Sciatic nerve (tissue), 2 donors: ENCODE measurements around the gene TPPP. TPM values are rescaled to one million over a fixed set of nuclear protein-coding genes. Genes with fewer than 3 reads are reported as not detected.

Experiments used
- ATAC-seq: fragments of 200-7000 bp; cut with Tn5 transposase; one replicate; pipeline ENCODE4 v1.9.1; 2020; ENCODE audit warnings: mild to moderate bottlenecking, moderate library complexity
- DNase-seq: peaks from one replicate; pipeline ENCODE4 v3.0.0-alpha.2; 2020; ENCODE audit warnings: low spot score
- intact Hi-C: fragments of 100-400 bp; cut with DNase I; formaldehyde crosslinking; loops from one replicate; pipeline ENCODE4 v1.14.2; 2022
- total RNA-seq: library from RNA; stranded (reverse); fragmentation: NEBNext Ultra II Directional; extraction: Animal tissue kit (Norgen Biotek cat#: 25700); gene quantifications from one replicate; pipeline ENCODE4 v1.2.1, GENCODE V29; 2021
- donor health status: DM: no; HTN: no; CAD: no.
- donor health status: DM: no; HTN: no; CAD: no.

TPPP gene
- total RNA-seq, 1 donor from 2014 or later = 3.4 TPM

DNA sequence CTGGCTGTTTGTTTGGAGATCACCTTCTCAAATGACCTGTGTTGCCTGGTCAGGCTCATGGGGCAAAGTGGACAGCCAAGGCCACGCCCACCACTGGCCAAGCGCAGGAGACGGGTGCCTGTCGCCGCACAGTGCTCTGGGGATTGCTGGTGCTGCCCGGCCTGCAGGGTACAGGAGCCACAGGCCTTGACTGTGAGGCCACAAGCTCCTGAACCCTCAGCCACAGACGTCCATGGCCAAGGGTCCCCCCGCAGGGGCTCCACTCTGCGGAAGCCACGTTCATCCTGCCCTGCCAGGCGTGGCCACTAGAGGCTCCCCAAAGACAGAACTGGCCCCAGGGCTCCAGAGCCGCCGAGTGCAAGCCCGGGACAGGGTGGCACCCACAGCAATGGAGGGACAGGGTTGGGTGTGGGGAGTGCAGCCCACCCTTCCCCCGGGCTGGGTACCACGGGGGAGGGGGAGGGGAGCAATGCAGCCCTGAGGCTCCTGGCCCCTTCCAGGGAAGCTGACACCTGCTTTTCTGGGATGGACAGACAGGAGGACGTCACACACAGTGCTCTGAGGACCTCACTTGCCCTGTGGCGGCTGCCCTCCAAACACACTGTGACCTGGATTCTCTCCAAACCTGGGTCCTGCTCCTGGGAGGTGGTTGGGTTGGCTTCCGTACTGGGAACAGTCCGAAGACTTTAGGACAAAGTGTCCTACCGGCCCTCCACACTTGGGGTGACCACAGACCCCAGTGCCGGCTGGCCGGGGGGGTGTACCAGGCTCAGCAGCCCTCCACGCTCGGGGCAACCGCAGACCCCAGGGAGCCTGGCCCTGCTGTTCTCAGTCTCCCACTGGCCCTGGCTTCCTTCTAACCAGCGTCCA lies 21.5 kb downstream of the TPPP start:
- DNase-seq (peak; percentile 86), ATAC-seq (peak; percentile 88)
- intact Hi-C loops = loop anchor here (5.0 kb wide), 1 partner anchor 231 kb away; no protein-coding TSS in a partner anchor

DNA sequence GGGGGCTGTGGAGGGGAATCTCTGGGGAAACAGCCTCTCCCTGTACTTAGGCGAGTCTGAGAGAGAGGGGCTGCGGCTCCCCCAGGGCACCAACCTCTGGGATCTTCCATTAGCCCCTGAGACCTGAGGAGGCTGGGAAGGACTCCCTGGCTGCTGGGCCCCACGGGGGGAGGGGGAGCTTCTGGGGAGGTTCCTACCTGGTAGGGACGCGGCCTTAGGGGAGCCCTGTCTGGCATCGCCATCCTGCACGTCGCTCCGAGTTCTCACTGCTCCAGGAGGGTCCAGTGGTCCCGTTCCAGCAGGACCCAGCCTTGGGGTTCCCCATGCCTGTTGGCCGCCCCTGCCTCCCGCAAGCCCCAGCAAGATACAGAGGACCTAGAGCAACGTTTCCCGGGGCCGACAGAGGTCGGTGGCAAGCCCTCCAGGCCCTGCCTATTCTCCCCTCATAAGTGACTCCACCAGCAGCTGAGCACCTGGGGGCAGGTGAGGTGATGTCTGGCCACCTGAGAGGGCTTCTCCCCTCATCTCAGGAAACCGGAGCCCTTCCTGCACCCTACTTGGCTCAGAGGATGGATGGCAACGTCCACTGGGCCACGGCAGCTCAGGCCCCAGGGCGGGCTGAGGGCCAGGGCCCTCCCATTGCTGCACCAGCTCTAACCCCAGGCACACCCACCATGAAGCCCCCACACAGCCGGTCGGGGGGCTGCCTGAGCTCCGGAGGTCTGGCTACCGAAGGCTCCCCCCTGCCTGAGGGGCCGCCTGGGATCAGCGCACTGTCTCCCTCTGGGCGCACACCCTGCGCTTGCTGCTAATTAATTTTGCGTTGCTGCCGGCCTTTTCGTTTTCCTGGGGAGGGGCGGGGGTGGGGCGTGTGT lies 22.5 kb downstream of the TPPP start:
- DNase-seq (peak; percentile 58), ATAC-seq (no peak)
- intact Hi-C loops = loop anchor here (5.0 kb wide), 1 partner anchor 232 kb away; no protein-coding TSS in a partner anchor

DNA sequence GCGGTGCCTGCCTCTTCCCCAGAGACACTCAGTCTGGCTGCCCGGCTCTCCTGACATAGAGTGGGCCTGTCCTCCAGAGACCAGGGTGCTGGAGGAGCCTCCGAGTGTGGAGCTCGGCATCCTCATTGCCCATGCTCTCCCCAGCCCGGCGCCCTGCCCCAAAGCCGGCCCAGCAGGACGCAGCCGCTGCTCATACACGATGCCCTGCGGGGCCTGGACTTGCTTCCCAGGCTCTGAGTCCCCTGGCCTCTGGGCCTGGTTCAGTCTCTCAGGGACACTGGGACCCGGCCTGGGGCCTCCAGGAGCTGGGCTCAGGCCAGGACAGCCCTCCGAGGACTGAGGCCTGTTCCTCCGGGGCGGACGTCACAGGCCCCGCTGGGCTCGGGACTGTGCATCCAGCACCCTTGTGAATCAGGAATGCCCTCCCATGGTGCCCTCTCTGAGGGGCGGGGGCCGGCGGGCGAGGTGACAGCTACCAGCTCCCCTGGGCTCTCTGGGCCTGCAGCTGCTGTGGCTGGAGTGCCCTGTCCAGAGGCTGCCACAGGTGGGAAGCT lies 23.2 kb downstream of the TPPP start:
- DNase-seq (peak; percentile 54), ATAC-seq (no peak)
- intact Hi-C loops = loop anchor here (5.0 kb wide), 1 partner anchor 232 kb away; no protein-coding TSS in a partner anchor

DNA sequence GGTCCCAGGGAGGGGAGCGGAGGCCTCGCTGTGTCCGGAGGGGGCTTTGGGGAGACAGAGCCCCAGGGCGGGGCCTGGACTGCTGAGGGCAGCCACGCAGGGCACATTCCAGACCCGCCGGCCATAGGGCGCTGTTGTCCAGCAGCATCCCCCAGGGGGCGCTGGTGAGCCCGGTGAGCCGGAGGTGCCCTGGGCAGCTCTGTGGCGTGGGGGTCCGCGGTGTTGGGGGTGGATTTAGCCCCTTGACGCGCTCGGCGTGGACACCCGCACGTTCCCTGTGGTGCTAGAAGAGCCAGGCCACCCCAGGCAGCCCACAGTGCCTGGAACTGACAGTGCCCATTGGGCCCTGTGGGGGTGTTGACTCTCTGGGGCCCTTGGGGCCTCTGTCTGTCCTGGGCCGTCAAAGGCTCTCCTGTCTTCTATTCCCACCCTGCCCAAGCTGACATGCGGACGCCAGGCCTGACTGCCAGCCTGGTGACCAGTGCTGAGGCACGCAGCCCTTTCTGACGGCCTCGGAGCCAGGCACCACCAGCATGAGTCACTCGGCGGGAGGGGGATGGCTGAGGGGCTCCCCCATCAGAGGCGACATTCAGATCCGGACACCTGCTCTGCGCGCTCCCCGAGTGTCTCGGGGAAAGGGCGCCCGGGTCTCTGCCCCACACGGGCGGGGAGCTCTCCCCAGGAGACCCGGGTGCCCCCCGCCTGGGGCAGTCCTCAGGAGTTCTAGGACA lies 23.9 kb downstream of the TPPP start:
- ATAC-seq = no peak
- intact Hi-C loops = no loop called here

DNA sequence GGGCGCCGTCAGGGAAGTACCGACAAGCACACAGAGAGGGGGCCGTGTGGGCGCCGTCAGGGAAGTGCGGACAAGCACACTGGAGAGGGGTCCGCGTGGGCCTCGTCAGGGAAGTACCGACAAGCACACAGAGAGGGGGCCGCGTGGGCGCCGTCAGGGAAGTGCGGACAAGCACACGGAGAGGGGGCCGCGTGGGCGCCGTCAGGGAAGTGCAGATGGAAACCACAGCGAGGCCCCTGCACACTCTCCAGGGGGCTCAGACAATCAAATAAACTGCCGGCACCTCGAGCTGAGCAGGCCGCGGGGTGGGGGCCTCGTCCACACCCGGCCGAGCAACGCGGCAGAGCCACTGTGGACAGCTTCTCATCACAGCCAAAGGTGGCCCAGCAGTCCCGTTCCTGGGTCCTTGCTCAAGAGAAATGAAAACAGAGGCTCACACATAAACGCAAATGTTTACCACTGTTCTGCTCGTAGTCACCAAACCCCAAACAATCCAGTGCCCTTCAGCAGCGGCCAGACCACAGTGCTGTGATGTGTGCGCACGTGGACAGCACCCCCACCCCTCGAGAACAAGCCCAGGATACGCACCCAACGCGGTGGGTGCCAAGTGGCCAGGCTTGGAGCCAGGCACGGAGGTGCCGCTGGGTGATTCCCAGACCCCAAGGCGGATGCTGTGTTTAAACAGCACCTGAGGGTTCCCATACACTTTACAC lies 24.7 kb downstream of the TPPP start:
- intact Hi-C loops = no loop called here
- DNase-seq = no peak
- no peak for ATAC-seq

More for the DNA sequence above, 23.9 kb downstream of the TPPP start:
- DNase-seq = no peak

DNA sequence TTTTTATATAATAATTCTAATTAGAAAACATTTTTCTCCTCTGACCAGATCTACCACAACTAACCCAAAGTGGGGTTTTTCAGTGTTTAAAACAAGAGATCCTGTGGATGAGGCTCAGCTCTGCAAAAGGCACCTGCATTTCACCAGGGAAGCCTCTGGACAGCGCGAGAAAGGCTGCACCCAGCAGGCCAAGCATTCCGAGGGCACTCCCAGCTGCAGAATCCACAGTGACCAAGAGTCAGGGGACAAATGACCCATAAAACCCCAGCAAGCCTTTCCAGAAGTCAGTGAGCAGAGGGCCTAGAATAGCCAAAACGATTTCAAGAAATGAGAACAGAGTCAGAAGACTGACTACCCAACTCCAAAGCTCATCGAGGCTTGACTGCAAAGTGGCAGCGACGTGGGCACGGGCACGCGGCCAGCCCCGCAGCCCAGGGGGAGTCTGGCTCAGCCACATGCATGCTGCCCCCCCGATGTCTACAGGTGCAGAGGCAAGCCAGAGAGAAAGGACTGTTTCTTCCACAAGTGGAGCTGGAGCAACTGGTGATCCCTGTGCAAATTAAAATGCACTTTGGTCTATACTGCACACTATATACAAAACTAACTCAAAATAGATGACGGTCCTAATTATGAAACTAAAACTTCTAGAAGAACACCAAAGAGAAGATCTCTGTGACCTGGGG lies 26.2 kb downstream of the TPPP start:
- ATAC-seq (no peak), DNase-seq (no peak)
- intact Hi-C loops = no loop called here

DNA sequence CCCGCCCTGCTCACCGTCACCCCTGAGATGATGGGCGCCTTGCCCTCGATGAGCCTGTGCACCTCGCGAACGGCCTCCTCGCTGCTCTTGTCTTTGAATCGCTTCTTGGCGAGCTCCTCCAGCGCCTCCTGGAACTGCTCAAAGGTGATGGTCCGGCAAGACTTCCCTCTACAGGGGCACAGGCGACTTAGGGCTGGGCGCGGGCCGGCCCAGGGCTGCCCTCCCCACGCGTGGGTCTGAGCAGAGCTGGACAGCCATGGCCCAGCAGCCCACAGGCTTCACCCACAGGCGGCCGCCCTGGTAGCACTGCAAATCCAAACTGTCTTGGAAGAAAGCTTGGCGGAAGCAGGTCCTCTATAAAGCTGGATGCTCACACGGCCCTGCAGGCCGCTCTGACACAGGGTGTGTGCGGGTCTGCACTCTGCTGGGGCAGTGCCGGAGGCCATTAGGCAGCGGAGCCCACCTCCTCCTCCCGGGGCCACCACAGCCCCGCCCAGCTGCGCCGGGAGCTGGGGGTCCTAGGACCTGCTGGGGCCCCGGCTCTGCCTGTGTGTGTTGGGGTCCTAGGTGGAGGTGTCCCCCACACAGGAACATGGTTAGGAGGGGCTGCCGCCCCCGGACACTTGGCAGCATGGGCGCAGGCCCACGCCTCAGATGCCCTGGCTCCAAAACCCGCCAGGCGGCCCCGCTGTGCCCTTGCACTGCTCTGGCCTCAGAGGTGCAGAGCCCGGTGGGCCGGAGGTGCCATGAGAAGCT lies 27.0 kb downstream of the TPPP start:
- intact Hi-C loops = no loop called here
- DNase-seq = no peak

DNA sequence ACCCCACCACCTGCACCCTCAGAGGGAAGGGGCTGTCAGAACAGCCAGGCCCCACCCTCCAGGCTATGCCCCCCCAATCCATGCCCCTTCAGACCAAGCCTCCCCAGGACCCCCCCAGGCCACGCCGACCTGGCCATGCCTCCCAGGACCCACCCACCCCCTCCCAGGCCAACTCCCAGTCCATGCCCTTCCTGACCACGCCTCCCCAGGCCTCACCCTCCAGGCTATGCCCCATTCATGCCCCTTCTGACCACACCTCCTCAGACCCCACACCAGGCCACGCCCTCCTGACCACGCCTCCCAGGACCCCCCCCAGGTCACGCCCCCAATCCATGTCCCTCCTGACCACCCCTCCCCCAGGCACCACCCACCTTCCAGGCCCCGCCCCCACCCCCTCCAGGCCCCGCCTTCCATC lies 27.6 kb downstream of the TPPP start:
- intact Hi-C loops = no loop called here
- no peak for DNase-seq

More for the DNA sequence above, 27.0 kb downstream of the TPPP start:
- no peak for ATAC-seq

DNA sequence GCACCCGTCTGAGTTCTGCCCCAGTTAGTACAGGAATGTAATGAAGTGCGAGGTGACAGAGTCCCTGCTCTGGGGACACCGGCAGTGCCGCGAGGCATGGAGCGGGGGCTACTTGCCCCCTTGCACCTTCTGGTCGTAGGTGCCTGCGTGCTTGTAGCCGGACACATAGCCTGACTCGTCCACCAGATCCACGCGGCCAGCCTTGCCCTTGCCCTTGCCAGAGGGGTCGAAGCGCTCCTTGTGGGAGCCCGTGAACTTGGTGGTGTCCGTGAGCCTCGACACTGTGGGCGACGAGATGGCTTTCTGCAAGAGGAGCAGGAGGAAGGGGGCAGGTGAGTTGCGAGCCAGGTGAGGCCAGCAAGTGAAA lies 28.2 kb downstream of the TPPP start:
- no peak for DNase-seq
- intact Hi-C loops = no loop called here
- no peak for ATAC-seq

More for the DNA sequence above, 27.6 kb downstream of the TPPP start:
- no peak for ATAC-seq

DNA sequence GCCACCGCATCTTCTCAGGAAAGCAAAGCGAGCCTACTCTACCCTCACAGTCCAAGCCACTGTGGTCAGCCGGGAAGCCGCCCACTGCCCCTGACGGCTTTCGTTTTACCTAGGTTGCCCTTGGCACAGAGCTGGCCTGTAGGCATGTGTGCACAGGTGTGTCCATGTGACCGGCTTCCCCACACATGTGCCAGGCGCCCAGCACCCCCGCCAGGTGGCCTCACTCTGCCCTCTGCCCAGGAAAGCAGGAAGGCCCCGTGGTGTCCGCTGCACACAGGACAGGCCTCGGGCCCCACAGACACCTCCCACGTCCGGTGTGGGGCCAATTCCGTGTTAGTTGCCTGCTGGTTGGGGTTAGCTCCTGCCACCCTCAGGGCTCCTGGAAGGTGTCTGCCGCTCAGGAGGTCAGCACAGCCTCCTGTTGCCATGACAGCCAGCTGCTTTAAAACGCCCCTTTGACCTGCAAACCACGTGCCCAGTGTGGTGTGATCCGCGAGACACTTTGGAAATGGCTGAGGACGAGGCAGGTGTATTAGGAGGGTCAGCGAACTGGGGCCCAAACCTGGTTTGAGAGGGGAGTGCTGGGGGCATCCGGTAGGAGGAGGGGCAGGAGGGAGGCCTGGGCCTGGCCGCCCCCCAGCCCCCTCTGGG lies 28.7 kb downstream of the TPPP start:
- ATAC-seq (no peak), DNase-seq (no peak)
- intact Hi-C loops = no loop called here

DNA sequence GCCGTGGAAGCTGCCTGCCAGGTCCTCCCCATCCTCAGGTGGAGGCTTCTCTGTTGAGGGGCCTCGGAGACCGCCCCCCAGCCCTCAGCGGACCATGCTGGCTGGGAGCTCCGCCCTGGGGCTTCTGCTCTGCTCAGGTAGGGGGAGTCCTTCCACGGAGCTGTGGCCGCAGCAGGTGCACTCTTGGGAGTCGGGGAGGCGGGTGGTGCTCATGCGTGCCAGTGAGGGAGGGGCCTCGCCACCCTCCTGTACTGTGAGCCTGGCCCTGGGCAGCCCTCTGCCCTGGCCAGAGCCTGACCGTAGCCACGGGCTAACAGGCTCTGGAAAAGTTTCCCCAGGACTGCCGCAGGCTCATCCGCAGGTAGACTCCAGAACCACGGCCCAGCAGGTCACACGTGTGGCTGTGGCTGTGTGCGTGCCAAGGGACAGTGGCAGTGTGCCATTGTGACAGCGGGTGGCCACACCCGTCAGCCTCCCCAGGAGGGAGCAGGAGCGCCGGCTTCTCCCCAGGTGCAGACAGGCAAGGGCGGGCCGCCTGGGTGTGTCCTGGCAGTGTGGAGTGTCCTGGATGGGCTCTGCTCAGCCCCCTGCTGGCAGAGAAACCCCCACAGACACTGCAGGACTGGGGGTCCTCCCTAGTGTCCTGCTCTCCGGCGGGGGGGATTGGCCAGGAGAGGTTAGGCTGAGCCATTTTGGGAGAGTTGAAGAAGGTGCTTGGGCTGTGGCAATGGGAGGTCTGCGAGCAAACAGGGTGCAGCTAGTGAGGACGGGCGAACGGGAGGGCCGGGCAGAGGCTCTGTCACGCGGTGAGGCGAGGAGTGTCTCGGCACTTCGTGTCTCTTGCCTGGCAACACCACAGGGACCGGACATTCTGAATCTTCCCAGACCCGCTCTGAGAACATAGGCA lies 29.5 kb downstream of the TPPP start:
- intact Hi-C loops = no loop called here
- DNase-seq (no peak), ATAC-seq (peak; percentile 20)

DNA sequence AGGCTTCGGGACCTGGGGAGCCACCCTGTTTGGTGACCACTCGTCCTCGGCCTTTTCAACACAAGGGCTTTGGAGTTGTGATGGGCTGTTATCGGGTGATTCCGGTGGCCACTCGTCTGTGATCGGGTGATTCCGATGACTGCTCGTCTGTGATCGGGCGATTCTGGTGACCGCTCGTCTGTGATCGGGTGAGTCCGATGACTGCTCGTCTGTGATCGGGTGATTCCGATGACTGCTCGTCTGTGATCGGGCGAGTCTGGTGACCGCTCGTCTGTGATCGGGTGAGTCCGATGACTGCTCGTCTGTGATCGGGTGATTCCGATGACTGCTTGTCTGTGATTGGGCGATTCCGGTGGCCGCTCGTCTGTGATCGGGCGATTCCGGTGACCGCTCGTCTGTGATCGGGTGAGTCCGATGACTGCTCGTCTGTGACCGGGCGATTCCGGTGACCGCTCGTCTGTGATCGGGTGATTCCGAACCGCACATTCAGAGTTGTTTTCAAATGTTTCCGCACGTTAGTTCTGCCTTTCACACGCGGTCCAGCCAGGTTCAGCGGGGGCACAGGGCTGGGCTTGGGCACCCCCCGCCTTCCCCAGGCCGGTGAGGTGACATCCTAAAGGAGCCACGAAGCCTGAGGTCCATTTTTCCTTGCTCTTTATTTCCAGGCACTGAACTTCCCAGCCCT lies 30.3 kb downstream of the TPPP start:
- intact Hi-C loops = no loop called here
- no peak for DNase-seq
- ATAC-seq = no peak

DNA sequence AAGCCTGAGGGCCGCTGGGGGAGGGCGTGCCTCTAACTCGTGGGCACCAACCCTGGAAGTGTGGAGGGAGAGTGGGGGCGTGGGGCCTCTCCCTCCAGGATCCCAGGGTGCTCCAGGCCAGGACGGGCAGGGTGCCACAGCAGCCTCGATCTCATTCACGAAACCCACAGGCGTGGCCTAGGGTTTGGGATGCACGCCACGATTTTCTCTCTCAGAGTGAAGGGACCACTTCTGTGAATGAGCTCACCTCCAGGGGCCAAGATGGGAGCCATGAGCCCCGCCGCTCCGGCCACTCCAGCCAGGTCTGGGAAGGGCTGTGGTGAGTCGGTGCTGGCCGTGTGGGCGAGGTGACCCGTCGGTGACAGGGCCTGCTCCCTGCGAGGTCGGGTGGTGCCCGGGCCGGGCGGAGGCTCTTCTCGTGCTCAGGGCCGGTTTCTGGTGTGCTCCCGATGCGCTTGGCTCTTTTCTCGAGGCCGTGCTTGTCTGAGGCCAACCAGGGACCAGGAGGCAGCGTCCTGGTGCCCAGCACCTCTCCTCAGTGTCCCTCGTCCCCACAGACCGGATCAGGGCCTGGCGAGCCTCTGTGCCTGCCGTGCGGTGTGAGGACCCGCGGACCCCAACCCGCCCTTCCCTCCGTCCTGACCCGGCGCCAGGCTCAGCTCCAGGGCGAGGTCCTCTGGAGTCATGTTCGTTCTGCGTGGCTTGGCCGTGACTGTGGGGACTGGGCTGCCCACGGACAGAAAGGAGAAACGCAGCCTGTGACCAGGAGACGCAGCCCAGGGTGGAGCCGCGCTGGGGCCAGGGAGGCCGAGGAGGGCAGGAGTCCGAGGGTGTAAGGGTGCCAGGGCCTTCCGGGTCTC lies 31.0 kb downstream of the TPPP start:
- DNase-seq (no peak), ATAC-seq (no peak)
- intact Hi-C loops = no loop called here

DNA sequence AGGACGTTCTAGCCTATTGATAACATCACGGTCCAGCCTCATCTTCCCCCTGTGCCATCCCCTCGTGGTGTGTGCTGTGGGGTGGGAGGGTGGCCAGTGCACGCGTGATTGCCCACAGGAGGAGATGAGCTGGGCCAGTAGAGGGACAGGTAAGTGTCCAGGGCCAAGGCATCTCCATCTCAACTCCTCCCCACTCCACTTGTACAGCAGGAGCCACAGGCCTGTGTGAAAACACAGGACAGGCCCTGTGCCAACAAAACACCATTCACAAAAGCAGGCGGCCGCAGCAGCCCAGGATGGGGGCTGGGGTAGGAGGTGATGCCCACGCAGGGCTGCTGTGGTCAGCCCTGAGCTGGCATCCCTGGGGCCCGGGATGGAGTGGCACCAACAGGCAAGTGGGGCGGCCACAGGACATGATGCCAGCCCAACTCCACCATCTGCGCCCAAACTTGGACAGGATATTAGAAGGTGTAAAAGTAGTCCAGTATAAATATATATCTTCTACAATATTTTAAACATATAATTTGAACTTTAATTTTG lies 32.6 kb downstream of the TPPP start:
- DNase-seq = no peak
- intact Hi-C loops = no loop called here
- ATAC-seq = no peak
